PC-9 (cell line): ENCODE data around the gene SRSF7. TPM values are rescaled to one million over a fixed set of nuclear protein-coding genes. Genes with fewer than 3 reads are reported as not detected.

ENCODE experiments used
- BruUV-seq: library from RNA; stranded (reverse); fragments of 400-500 nt; replicated peaks from 2 replicates; lab custom pipeline; 2021; lab: Mats Ljungman, UMichigan
- CTCF ChIA-PET: fragments of 300-600 bp; sonication (Branson Sonifier 250); formaldehyde crosslinking; loops from one replicate; lab custom pipeline; 2022; ENCODE audit warnings: antibody characterized with exemption; lab: Charles Lee
- POLR2A ChIA-PET: fragments of 300-600 bp; sonication (Branson Sonifier 250); formaldehyde crosslinking; loops from one replicate; lab custom pipeline; 2022; ENCODE audit warnings: antibody characterized with exemption; ENCODE audit not compliant: unreplicated experiment; lab: Charles Lee
- DNase-seq, 2 experiments: peaks; one replicate each; pipeline versions ENCODE4 v3.0.0 to v3.0.0-alpha.2; 2015 to 2022; ENCODE audit warnings: mixed read lengths in 1 of 2
- H2AFZ ChIP-seq: fragments of 200-600 bp; sonication (generic); 2 replicates; pipeline ENCODE4 v1.8.1; 2017; ENCODE audit warnings: antibody characterized with exemption
- H3F3A ChIP-seq: fragments of 200-600 bp; sonication (generic); 2 replicates; pipeline ENCODE4 v1.8.1; 2017; ENCODE audit warnings: antibody characterized with exemption, mild to moderate bottlenecking, low read depth; ENCODE audit not compliant: insufficient read depth
- H3K27ac ChIP-seq: fragments of 200-600 bp; sonication (generic); 2 replicates; pipeline ENCODE4 v1.6.1; 2016; ENCODE audit warnings: mixed run types
- H3K27me3 ChIP-seq: fragments of 200-600 bp; sonication (generic); 2 replicates; pipeline ENCODE4 v1.6.1; 2016; ENCODE audit warnings: low read depth, mixed run types; ENCODE audit not compliant: insufficient read depth
- H3K36me3 ChIP-seq: fragments of 200-600 bp; sonication (generic); 2 replicates; pipeline ENCODE4 v1.6.1; 2016; ENCODE audit warnings: low read depth, mixed run types
- H3K4me1 ChIP-seq: fragments of 200-600 bp; sonication (generic); replicated peaks from 2 replicates; pipeline ENCODE4 v1.6.1; 2016; ENCODE audit warnings: mixed run types; ENCODE audit not compliant: insufficient read depth
- H3K4me2 ChIP-seq: fragments of 200-600 bp; sonication (generic); 2 replicates; pipeline ENCODE4 v1.6.1; 2017; ENCODE audit warnings: mixed run types
- H3K4me3 ChIP-seq: fragments of 200-600 bp; sonication (generic); 2 replicates; pipeline ENCODE4 v1.6.1; 2016; ENCODE audit warnings: mixed run types
- H3K79me2 ChIP-seq: fragments of 200-600 bp; sonication (generic); 2 replicates; pipeline ENCODE4 v1.6.1; 2017; ENCODE audit warnings: low read depth, mixed run types
- H3K9me2 ChIP-seq: fragments of 200-600 bp; sonication (generic); 2 replicates; pipeline ENCODE4 v1.8.1; 2017; ENCODE audit warnings: mild to moderate bottlenecking; ENCODE audit not compliant: insufficient read depth
- H3K9me3 ChIP-seq: fragments of 200-600 bp; sonication (generic); 2 replicates; pipeline ENCODE4 v1.8.1; 2016; ENCODE audit warnings: low read depth; ENCODE audit not compliant: insufficient read depth
- H4K20me1 ChIP-seq: fragments of 200-600 bp; sonication (generic); 2 replicates; pipeline ENCODE4 v1.8.1; 2017; ENCODE audit not compliant: insufficient read depth
- CTCF ChIP-seq: fragments of 200-600 bp; sonication (generic); conservative IDR thresholded peaks from 2 replicates; pipeline ENCODE4 v1.6.1; 2017; ENCODE audit warnings: mixed run types, antibody characterized with exemption, mild to moderate bottlenecking, moderate library complexity
- EZH2 ChIP-seq: fragments of 200-600 bp; sonication (generic); IDR thresholded peaks from 2 replicates; pipeline ENCODE4 v1.8.0; 2017; ENCODE audit warnings: antibody characterized with exemption, low read depth
- intact Hi-C: fragments of 100-400 bp; cut with micrococcal nuclease; formaldehyde crosslinking; loops from one replicate; pipeline ENCODE4 v1.10.0; 2022; ENCODE audit not compliant: unreplicated experiment
- total RNA-seq: library from RNA; stranded (reverse); gene quantifications from 2 replicates; pipeline ENCODE4 v1.2.3, GENCODE V29; 2021

SRSF7 gene
- total RNA-seq, 1 experiment from 2014 or later, result 111 TPM

- no peak for DNase-seq
- no peaks in the 10 kb centered on the region for H3K9me3 ChIP-seq
- CTCF ChIA-PET, result no interaction called here
- POLR2A ChIA-PET, result no interaction called here
- H3K36me3 ChIP-seq, result no peaks in the 10 kb centered on the region
- no peak overlapping the region for H3K27ac ChIP-seq
- no peak overlapping the region for H2AFZ ChIP-seq
- BruUV-seq, result no TSS peak
- no peak overlapping the region for H3K4me3 ChIP-seq
- H4K20me1 ChIP-seq, result no peaks in the 10 kb centered on the region
- H3K79me2 ChIP-seq, result no peaks in the 10 kb centered on the region
- no peaks in the 10 kb centered on the region for H3K9me2 ChIP-seq
- no peaks in the 10 kb centered on the region for H3K4me1 ChIP-seq
- TF ChIP-seq EZH2, result no peak
- TF ChIP-seq CTCF, result no peak
- no peaks in the 10 kb centered on the region for H3F3A ChIP-seq
- no peak overlapping the region for H3K4me2 ChIP-seq
- H3K27me3 ChIP-seq, result no peaks in the 10 kb centered on the region
- intact Hi-C loops, result no loop called here
Measured at GRCh38 chr2:38731684-38732221, 19.4 kb downstream of the SRSF7 start.

GRCh38 chr2:38731090-38731489 lies 20.1 kb downstream of the SRSF7 start:
- H3F3A ChIP-seq, result no peaks in the 10 kb centered on the region
- POLR2A ChIA-PET, result no interaction called here
- H3K9me3 ChIP-seq, result no peaks in the 10 kb centered on the region
- no peaks in the 10 kb centered on the region for H4K20me1 ChIP-seq
- no peak overlapping the region for H3K4me2 ChIP-seq
- CTCF ChIA-PET, result interaction anchor here (0.7 kb wide), 1 partner anchor 655 kb away, joined by 6 read pairs; no protein-coding TSS in a partner anchor
- no TSS peak for BruUV-seq
- no peak overlapping the region for H3K4me3 ChIP-seq
- no peaks in the 10 kb centered on the region for H3K4me1 ChIP-seq
- H2AFZ ChIP-seq, result no peak overlapping the region
- intact Hi-C loops, result no loop called here
- no peak overlapping the region for H3K27ac ChIP-seq
- H3K36me3 ChIP-seq, result no peaks in the 10 kb centered on the region
- DNase-seq, result no peak
- TF ChIP-seq EZH2 (no peak), CTCF (no peak)
- H3K27me3 ChIP-seq, result no peaks in the 10 kb centered on the region
- no peaks in the 10 kb centered on the region for H3K9me2 ChIP-seq
- no peaks in the 10 kb centered on the region for H3K79me2 ChIP-seq

- Histone ChIP-seq H3K4me2 (no peak overlapping the region), H3K9me3 (no peaks in the 10 kb centered on the region), H3K4me1 (no peaks in the 10 kb centered on the region), H3K4me3 (no peak overlapping the region), H3K36me3 (no peaks in the 10 kb centered on the region), H2AFZ (no peak overlapping the region), H3K27me3 (no peaks in the 10 kb centered on the region), H3K9me2 (no peaks in the 10 kb centered on the region), H3K79me2 (no peaks in the 10 kb centered on the region), H4K20me1 (no peaks in the 10 kb centered on the region), H3F3A (no peaks in the 10 kb centered on the region), H3K27ac (no peak overlapping the region)
- TF ChIP-seq CTCF (no peak), EZH2 (no peak)
- intact Hi-C loops, result no loop called here
- no peak for DNase-seq
- ChIA-PET POLR2A (no interaction called here), CTCF (no interaction called here)
- no TSS peak for BruUV-seq
Measured at GRCh38 chr2:38728694-38729093, 22.5 kb downstream of the SRSF7 start.
